NCI-H1930 (cell line): ENCODE measurements around the gene CP.
"Not testable (repeated sequence)": the region's sequence is repeated elsewhere in the genome, so short reads cannot be mapped to it uniquely, and the experiment has no call there.

ENCODE experiments used
- DNase-seq, 2 experiments: peaks; one replicate each; lab custom pipeline; 2025; lab: John Stamatoyannopoulos, UW

CP gene

DNA sequence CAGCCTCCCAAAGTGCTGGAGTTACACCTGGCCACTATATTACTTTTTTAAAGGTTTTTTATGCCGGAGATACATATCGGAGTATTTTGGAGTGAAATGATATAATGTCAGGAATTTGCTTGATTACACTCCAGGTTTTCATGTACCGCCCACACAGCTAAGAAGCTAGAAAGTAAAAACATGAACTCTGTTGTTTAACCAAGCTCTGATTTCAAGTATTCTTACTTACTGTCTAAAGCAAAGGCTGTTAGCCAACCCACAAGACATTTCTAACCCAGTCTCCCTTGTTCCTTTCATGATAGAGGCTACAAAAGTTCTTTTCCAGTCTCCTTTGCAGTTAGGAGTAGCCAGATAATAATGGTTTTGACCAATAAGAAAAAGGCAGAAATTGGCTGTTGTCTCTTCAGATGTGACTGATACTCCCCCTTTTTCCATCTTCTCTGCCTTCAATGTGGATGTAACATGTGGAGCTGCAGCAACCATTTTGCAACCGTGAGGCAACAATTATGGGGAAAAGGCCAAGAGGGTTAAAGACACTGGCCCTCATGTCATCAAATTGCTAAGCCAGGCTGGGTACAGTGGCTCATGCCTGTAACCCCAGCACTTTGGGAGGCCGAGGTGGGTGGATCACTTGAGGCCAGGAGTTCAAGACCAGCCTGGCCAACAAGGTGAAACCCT is 6.1 kb upstream of the CP start:
- DNase-seq: no peak

DNA sequence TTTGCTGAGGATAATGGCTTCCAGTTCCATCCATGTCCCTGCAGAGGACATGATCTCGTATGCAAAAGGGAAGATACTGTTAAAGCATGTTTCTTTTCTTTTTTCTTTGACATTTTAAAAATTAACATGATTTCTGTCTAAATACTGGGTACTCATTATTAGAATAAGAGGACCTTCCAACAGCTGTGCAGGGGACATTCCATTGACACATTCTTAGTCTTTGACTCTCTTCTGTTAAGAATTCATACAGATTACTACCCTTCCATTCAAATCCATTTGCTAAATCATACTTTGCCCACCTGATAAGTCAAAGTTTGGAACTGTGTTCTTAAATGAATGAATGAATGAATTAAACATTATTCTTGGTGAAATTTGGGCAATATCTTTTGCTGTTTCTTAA is 5.1 kb upstream of the CP start:
- no peak for DNase-seq

GRCh38 chr3:149224736-149225594 is 3.3 kb upstream of the CP start:
- no peak for DNase-seq

GRCh38 chr3:149223461-149223820 is 1.8 kb upstream of the CP start:
- DNase-seq: no peak

DNA sequence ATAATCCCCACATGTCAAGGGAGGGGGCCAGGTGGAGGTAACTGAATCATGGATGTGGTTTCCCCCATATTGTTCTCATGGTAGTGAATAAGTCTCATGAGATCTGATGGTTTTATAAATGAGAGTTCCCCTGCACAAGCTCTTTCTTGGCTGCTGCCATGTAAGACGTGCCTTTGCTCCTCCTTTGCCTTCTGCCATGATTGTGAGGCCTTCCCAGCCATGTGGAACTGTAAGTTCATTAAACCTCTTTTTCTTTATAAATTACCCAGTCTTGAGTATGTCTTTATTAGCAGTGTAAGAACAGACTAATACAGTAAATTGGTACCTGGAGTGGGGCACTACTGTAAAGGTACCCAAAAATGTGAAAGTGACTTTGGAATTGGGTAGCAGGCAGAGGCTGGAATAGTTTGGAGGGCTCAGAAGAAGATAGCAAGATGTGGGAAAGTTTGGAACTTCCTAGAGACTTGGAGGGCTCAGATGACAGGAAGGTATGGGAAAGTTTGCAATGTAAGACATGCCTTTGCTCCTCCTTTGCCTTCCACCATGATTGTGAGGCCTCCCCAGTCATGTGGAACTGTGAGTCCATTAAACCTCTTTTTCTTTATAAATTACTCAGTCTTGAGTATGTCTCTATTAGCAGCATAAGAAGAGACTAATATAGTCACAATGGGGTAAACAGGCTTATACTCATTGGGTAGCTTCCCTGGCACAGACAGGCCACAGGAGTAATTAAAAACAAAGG is 2.1 kb downstream of the CP start:
- DNase-seq: not testable (repeated sequence)

- no peak for DNase-seq
These were observed 4.3 kb downstream of the CP start for GRCh38 chr3:149217347-149217746.

DNA sequence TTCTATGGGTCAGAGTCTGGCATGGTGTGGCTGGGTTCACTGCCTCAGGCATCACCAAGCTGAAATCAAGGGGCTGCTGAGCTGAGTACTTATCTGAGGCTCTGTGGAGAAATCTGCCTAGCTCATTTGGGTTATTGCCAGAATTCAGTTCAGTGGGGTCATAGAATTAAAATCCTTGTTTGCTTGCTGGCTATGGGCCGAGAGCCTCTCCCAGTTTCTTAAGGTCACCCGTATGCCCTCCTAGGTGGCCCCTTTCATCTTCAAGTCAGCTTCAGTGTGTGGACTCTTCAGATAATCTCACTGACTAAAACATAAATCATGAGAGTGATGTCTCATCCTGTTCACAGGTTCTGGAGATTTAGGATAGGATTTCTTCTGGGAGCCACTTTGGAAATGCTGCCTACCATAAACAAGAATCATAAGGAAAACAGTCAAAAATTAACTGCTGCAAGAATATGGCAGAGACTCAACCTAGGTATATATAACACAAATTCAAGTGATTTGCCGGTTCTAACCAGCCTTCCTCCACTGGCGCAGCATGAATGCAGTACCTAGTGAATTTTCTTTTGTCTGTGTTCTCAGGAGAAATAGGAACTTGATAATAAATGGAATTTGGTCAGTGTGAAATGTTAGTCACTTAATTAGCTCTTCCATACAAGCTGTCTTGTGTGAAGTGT is 5.3 kb downstream of the CP start:
- DNase-seq: no peak

DNA sequence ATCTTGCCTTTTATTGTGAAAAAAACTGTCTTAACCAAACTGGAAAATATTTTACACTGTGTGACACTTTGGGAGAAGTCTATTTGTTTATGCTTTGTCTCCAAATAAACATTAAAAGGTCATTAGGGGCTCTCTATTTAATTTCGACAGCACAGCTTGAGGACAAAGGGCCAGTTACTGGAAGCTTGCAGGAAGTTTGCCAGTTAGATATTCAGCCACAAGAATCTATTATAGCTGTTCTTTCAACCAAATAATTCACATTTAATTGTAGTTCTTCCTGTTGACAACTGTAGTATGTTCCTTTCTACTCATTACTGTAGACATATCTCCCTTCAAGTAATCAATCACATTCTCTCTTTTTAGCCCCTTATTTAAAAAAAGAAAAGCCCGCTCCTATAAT is 6.1 kb downstream of the CP start:
- DNase-seq: peak; percentile 23 to 33

GRCh38 chr3:149214702-149215101 is 6.9 kb downstream of the CP start:
- peak; percentile 40 to 61 for DNase-seq

GRCh38 chr3:149212386-149212785 is 9.2 kb downstream of the CP start:
- DNase-seq: no peak

DNA sequence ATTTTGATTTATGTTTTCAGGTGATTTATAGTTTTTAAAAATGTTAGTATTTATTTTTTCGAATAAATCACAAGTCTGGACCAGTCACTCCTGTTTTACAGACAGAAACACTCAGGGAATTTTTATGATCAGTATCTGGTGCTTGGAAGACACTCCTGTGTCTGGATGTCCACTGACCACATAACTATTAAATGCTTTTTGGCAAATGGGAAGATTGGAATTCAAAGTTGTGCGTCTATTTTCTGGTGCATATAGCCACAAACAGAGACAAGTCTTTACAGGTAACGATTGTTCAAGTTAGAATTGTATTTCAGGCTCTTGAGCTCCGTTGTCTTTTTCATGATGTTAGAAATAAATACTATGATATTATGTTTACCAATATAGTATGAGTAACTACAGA is 12.2 kb downstream of the CP start:
- no peak for DNase-seq

GRCh38 chr3:149207475-149207874 is 14.2 kb downstream of the CP start:
- DNase-seq: no peak

DNA sequence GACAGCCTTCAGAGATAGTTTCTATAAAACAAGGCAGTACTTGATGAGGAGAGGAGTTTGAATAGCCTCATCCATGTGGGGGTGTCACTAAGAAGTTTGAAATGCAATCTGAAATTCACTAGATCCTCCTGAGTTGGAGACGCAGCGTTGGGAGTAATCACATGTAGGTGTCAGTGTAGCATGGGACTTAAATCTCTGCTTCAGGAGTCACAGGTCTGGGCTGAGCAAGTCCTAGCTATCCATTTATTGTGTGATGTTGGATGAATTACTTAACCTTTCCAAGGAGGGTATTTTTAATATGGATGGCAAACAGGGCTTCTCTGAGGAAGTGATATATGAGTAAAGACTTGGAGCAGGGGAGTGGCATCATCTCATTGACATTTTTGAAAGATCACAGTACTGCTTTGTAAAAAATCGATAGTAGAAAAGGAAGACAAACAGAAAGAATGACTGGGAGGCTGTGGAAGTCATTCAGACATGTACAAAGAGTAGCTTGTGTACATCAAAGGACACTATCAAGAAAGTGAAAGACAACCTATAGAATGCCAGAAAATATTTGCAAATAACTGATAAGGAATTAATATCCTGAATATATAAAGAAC is 17.1 kb downstream of the CP start:
- DNase-seq: no peak

GRCh38 chr3:149203758-149204157 is 17.9 kb downstream of the CP start:
- DNase-seq: no peak

DNA sequence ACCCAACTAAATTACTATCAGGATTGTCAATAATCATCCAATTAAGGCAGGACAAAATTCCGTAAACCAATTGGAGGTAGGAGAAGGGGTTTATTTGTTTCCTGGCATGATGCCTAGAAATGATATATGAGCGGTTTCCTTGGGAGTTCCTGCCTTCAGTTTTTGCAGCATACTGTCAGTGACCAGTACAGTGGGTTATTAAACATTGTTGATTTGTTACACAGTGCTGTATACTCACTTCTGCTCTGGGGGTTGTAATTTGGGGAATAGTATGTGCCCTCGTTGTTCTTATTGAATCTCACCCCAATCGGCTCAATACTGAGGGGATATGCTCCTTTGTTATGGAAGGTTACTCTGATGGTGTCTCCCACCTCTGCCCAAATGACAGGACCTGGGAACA is 22.2 kb downstream of the CP start:
- DNase-seq: peak in 1 of 2 experiments; percentile 16

DNA sequence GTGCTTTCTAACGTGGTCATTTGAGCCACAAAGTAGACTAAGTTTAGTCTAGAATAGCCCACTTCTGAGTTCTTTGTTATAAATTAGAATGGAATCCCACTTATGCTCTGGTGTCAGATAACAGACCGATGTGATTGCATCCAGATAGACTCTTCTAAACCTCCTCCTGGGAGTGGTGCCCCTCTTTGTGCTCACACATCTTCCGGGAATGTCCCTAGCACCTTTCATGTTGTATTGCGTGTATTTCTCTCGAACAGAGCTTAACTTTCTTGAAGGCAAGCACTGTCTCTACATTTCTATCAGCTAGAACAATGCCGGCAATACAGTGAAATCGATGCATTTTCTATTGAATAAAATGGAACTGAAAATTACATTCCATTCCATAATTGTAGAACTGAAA is 23.0 kb downstream of the CP start:
- no peak for DNase-seq

DNA sequence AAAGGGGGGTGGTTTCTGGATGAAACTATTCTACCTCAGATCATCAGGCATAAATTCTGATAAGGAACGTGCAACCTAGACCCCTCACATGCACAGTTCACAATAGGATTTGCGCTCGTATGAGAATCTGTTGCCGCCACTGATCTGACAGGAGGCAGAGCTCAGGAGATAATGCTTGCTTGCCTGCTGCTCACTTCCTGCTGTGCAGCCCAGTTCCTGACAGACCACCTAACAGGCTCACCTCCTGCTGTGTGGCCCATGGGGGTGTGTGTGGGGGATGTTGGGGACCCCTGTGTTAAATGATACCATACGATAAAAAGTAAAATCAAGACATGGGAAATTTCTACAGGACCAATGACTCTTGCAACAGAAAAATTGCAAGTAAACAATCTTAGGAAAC is 24.0 kb downstream of the CP start:
- DNase-seq: no peak

- not testable (repeated sequence) for DNase-seq
These were observed 24.6 kb downstream of the CP start for GRCh38 chr3:149196805-149197592.

GRCh38 chr3:149195221-149195620 is 26.4 kb downstream of the CP start:
- no peak for DNase-seq

DNA sequence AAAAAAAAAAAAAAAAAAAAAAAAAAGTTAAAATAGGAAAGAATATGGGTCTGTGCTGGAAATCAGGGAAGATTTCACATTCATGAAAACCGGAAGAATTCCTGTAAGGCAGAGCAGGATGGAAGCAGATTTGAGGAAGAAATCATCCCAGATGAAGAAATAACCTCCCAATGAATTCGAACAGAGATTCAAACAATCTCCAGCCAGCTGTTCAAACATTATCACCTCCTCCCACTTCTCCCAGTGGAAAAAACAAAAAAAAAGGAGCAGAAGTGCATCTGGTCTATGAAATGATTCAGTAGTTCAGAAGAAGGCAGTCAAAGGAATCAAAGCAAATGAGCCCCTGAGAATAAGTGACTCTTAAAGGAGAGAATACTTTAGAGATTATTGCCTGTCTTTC is 33.1 kb downstream of the CP start:
- no peak for DNase-seq

DNA sequence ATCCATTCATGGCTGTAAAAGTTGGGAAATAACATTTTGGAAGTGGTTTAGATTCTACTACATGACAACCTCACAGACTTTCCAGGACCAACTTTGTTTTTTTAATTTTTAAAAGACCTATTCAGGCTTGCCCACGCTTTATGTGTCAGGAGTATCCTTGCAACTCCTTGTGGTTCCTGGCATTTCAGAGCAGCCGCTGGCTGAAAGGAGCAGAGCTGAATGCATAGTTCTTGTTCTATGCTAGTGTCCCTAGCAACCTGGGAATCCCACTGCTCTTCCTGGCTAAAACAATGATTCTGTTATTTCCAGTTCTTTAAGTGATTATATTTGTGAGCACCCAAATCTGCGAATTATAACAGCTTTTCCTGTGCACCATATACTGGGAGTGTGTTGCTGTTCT is 34.9 kb downstream of the CP start:
- DNase-seq: no peak
